GM19467 (cell line): ENCODE measurements around the gene ALK.

Experiments used
- ATAC-seq: cut with Tn5 transposase; IDR thresholded peaks from one replicate; pipeline ENCODE4 v1.9.1; 2021; ENCODE audit warnings: mild to moderate bottlenecking, moderate library complexity; ENCODE audit not compliant: unreplicated experiment

Gene ALK

DNA sequence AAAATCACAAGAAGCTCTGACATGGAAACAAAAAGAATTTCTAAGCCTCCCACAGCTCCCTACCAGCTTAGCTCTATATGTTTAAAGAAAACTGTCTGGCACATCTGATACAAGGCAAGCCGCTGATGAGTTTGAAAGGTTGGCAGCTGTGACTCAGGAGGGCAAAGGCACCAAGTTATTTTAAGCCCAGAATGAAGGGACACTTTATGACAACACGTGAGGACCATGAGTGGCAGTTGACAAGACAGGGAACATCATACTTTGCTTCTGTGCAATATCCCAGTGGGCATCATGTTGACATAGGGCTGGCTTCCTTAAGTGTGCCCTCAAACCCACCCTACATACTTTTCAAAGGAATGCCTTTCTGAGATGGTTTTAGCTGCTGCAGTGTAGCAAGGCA, 533.3 kb downstream of the ALK start:
- ATAC-seq, result no peak

DNA sequence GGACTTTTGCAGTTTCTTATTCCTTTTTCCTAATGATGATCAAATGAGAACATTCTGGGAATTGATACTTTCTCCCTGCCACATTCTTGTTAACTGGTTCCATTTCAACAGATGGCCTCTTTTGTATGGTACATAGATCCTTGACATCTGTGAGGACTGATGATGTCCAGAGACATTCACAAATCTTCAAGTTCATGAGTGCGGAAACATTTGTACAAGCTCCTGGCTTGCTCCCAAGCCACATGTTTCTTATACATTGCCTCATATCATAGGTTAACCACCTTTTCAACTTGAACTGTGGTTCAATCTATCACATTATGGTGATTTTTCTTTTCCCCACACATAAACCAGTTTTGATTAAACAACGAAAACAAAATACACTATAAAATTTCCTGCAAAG, 538.9 kb downstream of the ALK start:
- no peak for ATAC-seq

DNA sequence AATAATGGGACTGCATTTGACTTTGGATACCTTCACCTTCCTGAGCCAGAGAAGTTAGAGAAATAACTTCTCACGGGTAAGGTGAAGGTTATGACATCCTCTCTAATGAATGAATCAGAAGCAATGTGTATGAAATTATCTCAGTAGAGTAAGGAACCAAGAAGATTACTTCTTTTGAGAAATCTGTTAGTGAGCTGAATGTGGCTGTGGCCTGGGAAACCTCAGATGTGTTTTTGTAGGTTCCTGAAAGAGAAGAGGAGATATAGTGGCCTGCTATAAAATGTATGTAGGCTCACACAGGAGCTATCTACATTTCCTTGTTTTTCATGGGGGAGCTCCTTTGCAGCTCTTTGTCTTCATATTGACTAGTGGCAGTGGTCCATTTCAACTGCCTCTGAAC, 543.6 kb downstream of the ALK start:
- ATAC-seq, result no peak

DNA sequence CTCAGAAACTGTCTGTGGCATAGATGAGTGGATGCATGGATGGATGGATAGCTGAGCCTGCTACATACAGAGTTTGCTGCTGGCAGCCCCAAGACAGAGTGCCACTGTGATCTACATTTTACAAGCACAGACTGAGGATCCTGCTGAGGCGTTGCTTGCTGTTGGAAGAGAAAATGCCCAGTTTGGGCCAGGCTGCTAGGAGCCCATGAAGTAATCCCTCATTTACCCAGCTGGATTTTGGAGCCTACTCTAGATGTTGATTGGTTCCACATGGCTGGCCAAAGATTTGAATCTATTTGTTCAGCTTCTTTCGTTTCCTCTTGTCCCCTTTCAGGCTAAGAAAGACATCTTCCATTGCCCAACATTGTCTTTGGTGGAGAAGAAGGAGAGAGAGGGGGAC, 544.8 kb downstream of the ALK start:
- no peak for ATAC-seq

DNA sequence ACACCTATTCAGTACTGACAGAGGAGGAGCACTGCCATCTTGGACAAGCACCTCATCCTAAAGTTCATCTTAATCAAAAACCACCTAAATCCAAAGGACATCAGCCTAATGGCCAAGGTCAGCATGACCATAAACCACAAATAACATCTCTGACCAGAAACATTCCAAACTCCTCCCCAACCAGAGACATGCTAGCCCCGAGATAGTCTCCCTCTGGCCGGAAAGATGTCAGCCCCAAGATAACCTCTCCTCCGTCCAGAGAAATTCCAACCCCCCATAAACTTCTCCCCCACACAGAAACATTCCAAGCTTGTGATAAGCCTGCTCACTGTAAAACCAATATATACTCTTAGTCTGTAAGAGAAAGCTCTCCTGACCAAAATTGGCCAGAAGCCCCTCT, 545.5 kb downstream of the ALK start:
- no peak for ATAC-seq

DNA sequence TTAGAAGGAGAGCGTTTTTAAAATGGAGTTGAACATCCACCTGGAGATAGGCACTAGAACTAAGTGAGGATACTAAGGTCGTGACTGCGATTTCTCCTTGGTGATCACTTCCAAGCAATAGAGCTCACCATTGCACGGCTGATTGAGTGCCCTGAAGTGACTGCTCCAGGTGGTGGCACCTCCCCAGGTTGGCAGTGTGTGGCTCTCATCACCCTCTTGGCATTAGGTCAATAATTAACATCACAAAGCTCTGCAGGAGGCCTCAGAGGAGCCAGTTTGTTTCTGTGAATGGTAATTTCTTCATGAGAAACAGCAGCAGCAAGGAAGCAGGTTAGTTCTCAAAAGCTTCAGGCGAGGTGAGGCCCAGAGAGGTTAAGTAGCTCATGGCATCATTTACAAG, 546.6 kb downstream of the ALK start:
- no peak for ATAC-seq

DNA sequence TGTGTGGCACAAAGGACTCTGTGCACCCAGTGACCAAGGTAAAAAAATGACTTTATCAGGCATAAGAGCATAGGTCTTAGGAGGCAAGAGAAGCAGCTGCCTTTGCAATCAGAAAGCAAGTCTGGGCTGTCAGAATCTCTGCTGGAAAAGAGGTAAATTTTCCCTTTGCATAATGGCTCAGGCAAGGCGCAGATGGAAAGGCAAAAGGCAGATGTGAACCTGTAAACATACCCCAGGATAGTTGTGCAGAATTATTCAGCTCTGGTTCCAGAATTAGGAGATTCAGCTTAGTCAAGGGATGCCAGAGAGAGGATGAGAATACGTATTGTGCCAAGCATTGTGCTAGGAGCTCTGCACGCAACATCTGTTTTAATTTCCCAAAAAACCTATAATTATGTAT, 547.5 kb downstream of the ALK start:
- ATAC-seq, result no peak

DNA sequence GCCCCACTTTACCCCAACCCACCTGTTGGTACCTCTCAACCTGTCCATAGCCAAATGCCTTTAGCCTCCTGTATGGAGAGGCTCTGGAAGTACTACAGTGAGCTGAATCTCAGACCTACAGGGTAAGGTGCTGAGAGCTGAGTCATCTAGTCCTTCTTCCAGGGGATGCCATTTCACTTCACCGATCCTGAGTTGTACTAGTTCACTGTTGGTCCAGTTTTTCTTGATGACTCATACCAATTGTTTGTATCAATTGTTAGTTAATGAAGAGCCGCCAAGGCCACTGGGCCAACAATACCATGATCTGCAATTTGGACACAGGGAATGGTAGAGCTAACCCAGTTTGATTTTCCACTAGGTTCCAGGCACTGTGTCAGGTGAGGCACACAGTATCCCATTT, 549.2 kb downstream of the ALK start:
- ATAC-seq, result no peak

DNA sequence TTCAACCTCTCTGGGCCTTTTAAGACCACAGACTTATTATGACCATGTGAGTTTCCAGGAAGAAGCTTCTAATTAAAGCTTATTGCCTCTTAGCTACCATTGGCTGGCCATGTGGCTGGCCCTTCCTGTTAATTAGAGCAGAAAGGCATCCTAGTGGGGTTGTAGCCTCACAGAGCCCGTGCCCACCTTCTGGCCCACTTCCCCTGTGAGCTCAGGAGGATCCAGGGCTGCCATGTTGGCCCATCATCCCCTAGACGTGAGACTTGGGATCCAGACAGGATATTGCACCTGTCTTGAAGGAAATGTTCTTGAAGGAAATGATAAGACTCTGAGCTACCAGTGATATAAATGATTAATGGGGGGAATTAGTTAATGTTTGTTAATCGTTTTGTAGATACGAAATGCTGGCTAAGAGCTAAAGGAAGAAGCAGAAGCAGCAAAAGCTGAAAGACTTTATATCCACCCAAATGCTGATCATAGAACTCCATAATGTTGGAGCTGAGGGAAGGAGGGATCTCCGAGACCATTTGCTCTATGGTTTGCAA, 550.7 kb downstream of the ALK start:
- no peak for ATAC-seq

DNA sequence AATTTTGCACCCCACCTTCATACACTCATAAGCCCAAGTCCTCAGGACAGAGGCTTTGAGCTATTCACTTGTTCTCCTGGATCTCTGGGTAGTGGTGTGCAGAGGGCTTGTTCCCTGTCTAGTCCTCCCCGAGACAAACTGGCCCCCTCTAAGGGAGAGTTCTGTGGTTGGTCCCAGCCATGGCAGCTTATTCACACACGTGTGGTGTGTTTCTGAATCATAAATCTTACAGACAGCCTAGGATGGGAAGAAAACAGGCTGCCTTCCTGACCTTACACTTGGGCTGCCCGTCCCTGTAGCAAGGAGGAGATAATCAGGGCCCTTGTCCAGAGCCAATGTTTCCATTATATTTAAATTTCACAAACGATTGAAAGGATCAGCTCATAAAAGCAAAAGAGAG, 551.2 kb downstream of the ALK start:
- ATAC-seq, result no peak

DNA sequence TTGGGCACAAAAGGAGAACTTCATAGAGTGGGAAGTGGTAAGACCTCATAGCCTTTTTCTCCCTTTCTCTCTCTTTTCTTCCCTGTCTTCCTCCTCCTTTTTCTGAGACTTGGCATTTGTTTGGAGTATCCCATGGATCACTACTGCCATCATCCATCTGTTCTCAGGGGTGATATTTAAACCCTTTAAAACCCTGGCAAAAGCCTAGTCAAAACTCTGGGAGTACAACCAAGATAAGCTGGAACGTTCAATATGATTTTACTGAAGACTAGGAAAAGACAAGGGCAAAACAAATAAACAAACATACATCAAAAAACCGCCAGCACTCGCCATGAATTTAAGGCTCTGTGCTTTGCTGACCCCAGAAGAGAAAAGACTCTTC, 552.7 kb downstream of the ALK start:
- ATAC-seq, result no peak

DNA sequence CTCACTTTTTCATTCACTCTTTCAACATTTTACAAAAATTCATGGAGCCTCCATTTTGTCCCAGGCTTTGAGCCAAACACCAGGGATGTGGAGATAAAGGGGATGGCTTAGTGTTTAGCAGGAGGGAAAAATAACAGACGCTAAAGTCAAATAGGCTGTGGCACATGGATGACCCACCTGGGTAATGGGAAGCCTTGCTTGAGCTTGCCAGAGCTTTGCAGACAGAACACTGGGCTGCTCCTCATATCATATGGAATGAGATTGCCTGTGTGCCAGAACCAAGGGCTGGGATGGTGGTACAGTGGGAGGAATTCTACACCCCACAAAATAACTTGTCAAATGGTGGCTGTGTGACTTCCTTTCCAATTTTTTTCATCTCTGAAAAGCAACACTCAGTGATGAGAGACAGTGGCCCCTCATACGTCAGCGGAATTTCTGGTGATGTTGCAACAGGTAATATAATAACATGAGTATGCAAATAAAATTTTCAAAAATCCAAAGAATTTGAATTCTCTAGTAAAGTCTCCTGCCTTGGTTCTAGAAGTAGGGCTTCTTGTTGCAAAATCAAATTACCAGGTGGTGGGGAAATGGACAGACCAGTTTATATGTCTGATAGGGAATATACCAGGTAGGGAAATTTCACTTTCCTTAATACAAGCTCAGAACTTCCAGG, 553.3 kb downstream of the ALK start:
- no peak for ATAC-seq

DNA sequence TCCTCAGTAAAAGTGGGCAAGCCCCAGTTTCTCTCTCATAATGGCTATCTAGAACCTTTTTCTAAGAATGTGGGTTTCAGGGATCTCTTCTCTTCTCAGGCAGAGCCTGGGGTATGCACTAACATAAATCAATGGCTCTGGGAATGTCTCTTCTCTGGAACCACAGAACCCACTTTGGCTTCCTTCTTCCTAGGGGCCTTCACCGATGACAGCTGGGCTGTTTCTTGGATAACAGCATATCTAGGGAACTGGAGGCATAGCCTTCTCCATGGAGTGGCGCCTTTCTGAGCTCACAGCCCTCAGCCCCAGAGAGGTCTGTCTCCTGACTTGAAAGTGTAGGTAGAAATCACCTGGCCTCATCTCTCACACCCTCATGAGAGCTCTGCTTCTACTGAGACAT, 558.3 kb downstream of the ALK start:
- ATAC-seq, result no peak

DNA sequence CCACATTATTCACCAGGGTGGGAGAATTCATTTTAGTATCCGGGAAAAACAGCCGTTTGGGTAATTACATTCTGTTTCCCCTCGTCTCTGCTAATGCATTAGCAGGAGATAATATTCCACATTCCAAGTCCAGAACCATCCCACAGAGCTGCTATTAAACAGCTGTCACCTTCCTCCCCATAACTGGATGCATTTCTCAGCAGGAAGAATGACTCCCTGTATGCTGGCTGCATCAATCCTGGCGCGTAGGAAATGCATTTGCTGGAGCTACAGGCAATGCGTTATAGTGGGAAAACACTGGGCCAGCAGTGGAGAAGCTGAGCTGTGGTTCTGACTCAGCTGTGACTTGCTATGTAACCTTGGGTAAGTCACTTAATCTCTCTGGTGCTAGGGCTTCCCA, 560.2 kb downstream of the ALK start:
- ATAC-seq, result no peak

DNA sequence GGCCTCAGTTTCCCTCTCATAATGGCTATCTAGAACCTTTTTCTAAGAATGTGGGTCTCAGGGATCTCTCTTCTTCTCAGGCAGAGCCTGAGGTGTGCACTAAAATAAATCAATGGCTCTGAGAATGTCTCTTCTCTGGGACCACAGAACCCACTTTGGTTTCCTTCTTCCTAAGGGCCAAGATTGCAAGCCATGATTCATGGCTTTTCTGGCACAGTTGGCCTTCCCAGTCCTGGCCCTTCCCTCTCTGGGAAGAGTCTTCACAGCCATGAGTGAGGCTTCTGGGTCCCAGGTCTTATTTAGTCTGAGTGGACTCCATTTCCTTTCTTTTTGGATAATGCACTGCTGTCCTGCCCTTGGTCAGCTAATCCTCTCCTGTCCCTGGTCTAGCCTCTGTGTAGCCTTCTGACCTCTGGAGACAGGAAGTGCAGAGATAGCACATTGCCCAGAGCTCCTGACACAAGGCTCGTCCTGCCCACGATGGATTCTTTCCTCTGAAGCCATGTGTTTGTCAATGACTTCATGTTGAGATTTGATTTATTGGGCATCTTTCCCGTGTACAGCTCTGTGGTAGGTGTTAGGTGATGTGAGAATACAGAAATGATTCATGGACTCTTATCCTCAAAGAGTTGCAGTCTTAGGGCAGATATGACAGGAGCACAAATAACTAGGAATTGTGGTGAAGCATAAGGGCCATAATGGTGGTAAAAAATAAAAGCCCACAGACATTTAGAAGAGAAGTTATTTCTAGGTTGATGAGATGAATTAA, 561.2 kb downstream of the ALK start:
- ATAC-seq, result no peak

DNA sequence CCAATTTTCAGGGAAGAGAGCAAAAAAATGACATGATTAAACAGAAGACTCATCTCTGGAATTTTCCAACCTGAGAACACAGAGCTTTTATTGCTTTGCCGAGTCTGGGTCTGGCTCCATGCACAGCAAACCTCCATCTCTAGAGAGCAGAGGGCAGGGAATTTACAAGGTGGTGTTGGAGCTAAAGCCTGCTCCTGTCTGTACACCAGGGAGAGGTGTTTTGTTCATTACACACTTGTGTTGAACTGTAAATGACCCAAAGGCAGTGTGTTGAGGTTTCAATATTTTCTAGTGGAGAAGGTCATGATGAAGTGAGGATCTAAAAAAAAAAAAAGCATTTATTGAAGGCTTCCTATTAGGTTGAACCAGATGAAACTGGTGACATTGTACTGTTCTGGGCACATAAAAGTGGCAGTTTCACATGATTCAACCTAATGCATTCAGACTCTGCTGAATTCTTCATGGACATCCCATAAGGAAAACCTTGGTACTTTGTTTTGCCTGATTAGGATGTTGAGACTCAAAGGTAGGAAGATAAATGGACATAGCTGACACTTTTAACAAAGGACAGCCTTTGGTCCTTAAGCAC, 567.9 kb downstream of the ALK start:
- ATAC-seq, result no peak

DNA sequence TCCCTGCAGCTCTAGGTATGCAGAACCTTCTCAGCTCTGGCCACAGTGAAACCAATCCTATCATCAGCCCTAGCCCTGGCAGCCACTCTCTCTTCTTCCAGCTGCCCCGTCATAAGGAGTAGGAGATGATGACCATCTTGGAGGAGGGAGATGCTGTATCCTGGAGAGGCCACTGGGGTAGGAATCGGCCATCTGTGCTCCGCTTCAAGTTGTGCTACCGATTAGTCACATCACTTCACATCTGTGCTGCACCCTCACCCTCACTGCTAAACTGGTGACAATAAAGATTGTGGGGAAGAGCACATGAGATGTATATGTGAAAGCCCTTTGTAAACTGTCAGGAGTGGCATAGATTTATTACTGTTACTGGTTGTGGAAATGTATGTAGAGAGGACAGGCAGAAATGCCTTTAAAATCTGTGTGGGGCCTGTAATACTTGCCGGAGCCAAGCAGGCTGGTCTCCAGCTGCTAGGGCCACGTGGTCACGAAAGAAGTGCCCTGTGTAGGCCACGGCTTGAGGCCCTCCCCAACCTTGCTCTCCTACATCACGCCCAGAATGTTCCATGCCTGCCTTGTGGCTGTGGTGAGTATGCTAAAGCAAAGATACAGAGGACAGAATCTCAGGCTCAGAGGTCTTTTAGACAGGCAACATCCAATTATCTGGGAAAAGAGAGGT, 569.3 kb downstream of the ALK start:
- ATAC-seq, result no peak

DNA sequence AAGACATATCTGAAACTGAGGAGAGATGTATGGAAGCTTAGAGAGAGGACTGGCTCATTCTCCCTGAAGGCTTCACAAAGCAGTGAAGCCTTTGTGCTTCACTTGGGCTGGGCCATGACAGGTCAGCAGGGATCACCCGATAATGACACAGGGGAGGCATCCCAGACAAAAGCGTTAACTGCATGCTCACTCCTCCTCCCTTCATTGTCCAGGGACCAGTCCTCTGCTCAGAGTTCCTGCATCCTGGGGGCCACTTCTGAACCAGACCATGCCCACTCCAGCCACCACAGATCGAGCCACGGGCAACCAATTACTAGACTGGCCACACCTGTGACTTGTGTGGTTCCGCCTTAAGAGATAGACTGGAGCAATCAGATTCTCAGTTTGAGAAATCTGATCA, 570.1 kb downstream of the ALK start:
- no peak for ATAC-seq

DNA sequence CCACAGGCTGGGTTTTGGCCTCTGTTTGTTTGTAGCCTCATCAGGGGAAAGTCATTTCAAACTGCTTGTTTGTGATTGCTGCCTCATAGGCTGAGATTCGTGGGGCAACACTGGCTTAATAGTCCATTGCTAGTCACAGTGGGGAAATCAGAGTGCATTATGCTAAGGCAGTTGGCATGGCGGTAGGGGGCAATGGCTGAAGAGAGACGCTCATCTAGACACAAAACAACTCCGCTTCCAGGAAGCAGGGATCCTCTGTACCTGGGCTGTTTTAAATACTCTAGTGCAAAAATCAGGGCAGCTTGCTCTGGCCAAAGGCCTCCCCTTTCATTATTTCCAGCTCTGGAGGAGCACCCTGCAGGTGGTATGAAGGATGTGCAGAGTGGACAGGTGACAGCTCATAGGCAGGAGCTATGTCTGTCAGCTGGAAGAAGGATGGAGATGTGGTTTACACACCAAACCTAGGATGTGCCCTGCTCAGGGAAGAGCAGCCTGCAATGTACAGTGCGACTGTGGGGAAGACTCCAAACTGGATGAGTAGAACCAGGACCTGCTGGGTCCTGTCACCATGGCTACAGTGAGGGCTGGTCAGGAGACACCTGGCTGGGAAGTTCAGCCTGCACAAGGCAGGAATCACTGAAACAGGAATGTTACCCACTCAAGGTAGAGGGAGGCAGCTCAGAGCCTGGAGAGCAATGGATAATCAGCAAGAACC, 571.9 kb downstream of the ALK start:
- ATAC-seq, result no peak

DNA sequence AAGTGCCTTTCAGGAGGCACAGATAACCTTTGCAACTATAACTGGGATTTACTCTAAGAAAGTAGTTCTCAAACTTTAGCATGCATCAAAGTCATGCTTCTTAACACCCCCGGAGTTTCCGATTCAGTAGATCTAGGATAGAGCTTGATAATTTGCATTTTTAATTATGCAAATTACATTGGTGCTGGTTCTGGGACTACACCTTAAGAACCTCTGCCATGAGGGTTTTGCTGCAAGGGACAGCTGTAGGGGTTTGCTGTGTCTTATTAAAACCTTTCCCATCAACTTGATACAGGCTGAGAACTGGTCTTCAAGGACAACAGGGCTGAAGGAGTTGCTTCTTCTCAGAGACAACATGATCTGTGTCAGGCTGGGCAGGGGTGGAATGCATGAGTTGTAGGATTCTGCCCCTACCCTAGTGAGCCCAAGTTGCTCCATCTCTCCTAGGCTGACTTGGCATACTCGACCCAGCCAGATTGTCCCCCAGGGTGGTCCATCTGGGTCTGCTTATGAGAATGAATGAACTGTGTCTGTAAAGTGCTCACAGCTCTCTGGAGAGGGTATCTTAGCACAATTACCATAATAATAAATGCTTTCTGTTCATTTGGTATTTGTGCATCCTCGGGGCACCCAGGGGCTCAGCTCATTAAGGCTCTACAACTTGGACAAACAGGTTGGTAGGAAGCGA, 573.5 kb downstream of the ALK start:
- no peak for ATAC-seq
